Activated CD4-positive, CD25-positive, alpha-beta regulatory T cell treated with anti-CD3 and anti-CD28 coated beads, Interleukin-2, amount 50 U/mL, for 16 hours (primary cell): ENCODE results near the gene ANTXRL.
"Not testable (repeated sequence)": the region's sequence is repeated elsewhere in the genome, so short reads cannot be mapped to it uniquely, and the experiment has no call there.

ENCODE experiments used
- DNase-seq: peaks from one replicate; pipeline ENCODE4 v3.0.0-alpha.2; 2020; ENCODE audit warnings: low read depth, low spot score

ANTXRL gene

GRCh38 chr10:46286991-46287693 lies at the start of gene ANTXRL:
TSS of gene ANTXRL (plus strand) at chr10:46286997. CDS start at chr10:46287263, 266 bp downstream.
- DNase-seq, result no peak

GRCh38 chr10:46237815-46238510 lies 48.8 kb upstream of the ANTXRL start:
- DNase-seq, result no peak

- no peak for DNase-seq
Observed at GRCh38 chr10:46239247-46239646, 47.5 kb upstream of the ANTXRL start.

- DNase-seq, result no peak
Observed at GRCh38 chr10:46239993-46240683, 46.7 kb upstream of the ANTXRL start.

- DNase-seq, result no peak
Observed at GRCh38 chr10:46240684-46241565, 45.9 kb upstream of the ANTXRL start.

- DNase-seq, result no peak
Observed at GRCh38 chr10:46245381-46245900, 41.4 kb upstream of the ANTXRL start.

GRCh38 chr10:46246400-46247180 lies 40.2 kb upstream of the ANTXRL start:
- not testable (repeated sequence) for DNase-seq

- no peak for DNase-seq
Observed at GRCh38 chr10:46247181-46247475, 39.7 kb upstream of the ANTXRL start.

- no peak for DNase-seq
Observed at GRCh38 chr10:46247808-46248569, 38.8 kb upstream of the ANTXRL start.

GRCh38 chr10:46248651-46249146 lies 38.1 kb upstream of the ANTXRL start:
- DNase-seq, result no peak

- not testable (repeated sequence) for DNase-seq
Observed at GRCh38 chr10:46249617-46250344, 37.0 kb upstream of the ANTXRL start.

GRCh38 chr10:46250481-46250880 lies 36.3 kb upstream of the ANTXRL start:
- no peak for DNase-seq

- no peak for DNase-seq
Observed at GRCh38 chr10:46250898-46251856, 35.6 kb upstream of the ANTXRL start.

GRCh38 chr10:46251857-46252847 lies 34.6 kb upstream of the ANTXRL start:
- no peak for DNase-seq

GRCh38 chr10:46253076-46254006 lies 33.5 kb upstream of the ANTXRL start:
- DNase-seq, result no peak

GRCh38 chr10:46254007-46254383 lies 32.8 kb upstream of the ANTXRL start:
- no peak for DNase-seq
